Mesenchymal stem cell (in vitro differentiated cells and primary cell): Measurements from ENCODE around the gene TCF25. TPM values are rescaled to one million over a fixed set of nuclear protein-coding genes. Genes with fewer than 3 reads are reported as not detected.
"Not testable (repeated sequence)": the region's sequence is repeated elsewhere in the genome, so short reads cannot be mapped to it uniquely, and the experiment has no call there.

Experiments used
- DNase-seq: peaks from one replicate; pipeline ENCODE4 v3.0.0-alpha.2; 2013
- H2AFZ ChIP-seq: one replicate; pipeline ENCODE4 v1.6.1; 2013; ENCODE audit warnings: low read depth, mild to moderate bottlenecking, control low read depth, inconsistent platforms, low read length, moderate library complexity
- H2AK5ac ChIP-seq: 2 replicates; pipeline ENCODE4 v1.6.1; 2013; ENCODE audit warnings: low read length, moderate library complexity, mild to moderate bottlenecking, inconsistent platforms; ENCODE audit not compliant: severe bottlenecking
- H2BK120ac ChIP-seq: one replicate; pipeline ENCODE4 v1.6.1; 2013; ENCODE audit warnings: low read depth, mild to moderate bottlenecking, inconsistent platforms, low read length, moderate library complexity
- H2BK12ac ChIP-seq, 2 experiments: one replicate each; pipeline ENCODE4 v1.6.1; 2013; ENCODE audit warnings: inconsistent platforms in 2 of 2, low read length in 2 of 2, mild to moderate bottlenecking in 2 of 2, moderate library complexity in 2 of 2, control low read depth in 1 of 2
- H2BK15ac ChIP-seq: one replicate; pipeline ENCODE4 v1.6.1; 2013; ENCODE audit warnings: mild to moderate bottlenecking, low read depth, inconsistent platforms; ENCODE audit not compliant: poor library complexity, severe bottlenecking
- H2BK5ac ChIP-seq: 2 replicates; pipeline ENCODE4 v1.6.1; 2013; ENCODE audit warnings: low read depth, mild to moderate bottlenecking, low read length, control low read depth, inconsistent platforms; ENCODE audit not compliant: poor library complexity, severe bottlenecking
- H3K14ac ChIP-seq, 2 experiments: one replicate each; pipeline ENCODE4 v1.6.1; 2013; ENCODE audit warnings: inconsistent platforms in 2 of 2, low read length in 2 of 2, control low read depth in 1 of 2, mild to moderate bottlenecking in 1 of 2, moderate library complexity in 1 of 2
- H3K18ac ChIP-seq, 2 experiments: one replicate each; pipeline ENCODE4 v1.6.1; 2013; ENCODE audit warnings: inconsistent platforms in 2 of 2, low read length in 2 of 2, control low read depth in 1 of 2, low read depth in 1 of 2, mild to moderate bottlenecking in 1 of 2
- H3K23ac ChIP-seq, 2 experiments: one replicate each; pipeline ENCODE4 v1.6.1; 2013; ENCODE audit warnings: inconsistent platforms in 2 of 2, low read length in 2 of 2, mild to moderate bottlenecking in 2 of 2, moderate library complexity in 2 of 2, control low read depth in 1 of 2
- H3K27ac ChIP-seq: 2 replicates; pipeline ENCODE4 v1.5.1; 2013; ENCODE audit warnings: mild to moderate bottlenecking, moderate library complexity, low read length, control low read depth, inconsistent platforms; ENCODE audit not compliant: poor library complexity, severe bottlenecking
- H3K27me3 ChIP-seq, 2 experiments: 2 replicates each; pipeline versions ENCODE4 v1.6.1 to v1.7.0; 2013; ENCODE audit warnings: low read length in 2 of 2, mild to moderate bottlenecking in 2 of 2, moderate library complexity in 2 of 2, control low read depth in 1 of 2, inconsistent platforms in 1 of 2; ENCODE audit not compliant: control insufficient read depth in 1 of 2, insufficient read depth in 1 of 2
- H3K36me3 ChIP-seq, 2 experiments: 2 replicates each; pipeline versions ENCODE4 v1.6.1 to v1.7.0; 2013; ENCODE audit warnings: low read length in 2 of 2, control low read depth in 1 of 2, inconsistent platforms in 1 of 2, low read depth in 1 of 2, mild to moderate bottlenecking in 1 of 2; ENCODE audit not compliant: insufficient read depth in 2 of 2, control insufficient read depth in 1 of 2
- H3K4ac ChIP-seq, 2 experiments: one replicate each; pipeline ENCODE4 v1.6.1; 2013; ENCODE audit warnings: inconsistent platforms in 2 of 2, low read length in 2 of 2, mild to moderate bottlenecking in 2 of 2, moderate library complexity in 2 of 2, control low read depth in 1 of 2, low read depth in 1 of 2
- H3K4me1 ChIP-seq: 2 replicates; pipeline ENCODE4 v1.6.1; 2013; ENCODE audit warnings: low read depth, low read length, control low read depth; ENCODE audit not compliant: control insufficient read depth, insufficient read depth
- H3K4me2 ChIP-seq: 2 replicates; pipeline ENCODE4 v1.6.1; 2013; ENCODE audit warnings: low read length, mild to moderate bottlenecking, inconsistent platforms; ENCODE audit not compliant: poor library complexity, severe bottlenecking
- H3K4me3 ChIP-seq, 2 experiments: 2 replicates each; pipeline versions ENCODE4 v1.5.1 to v1.7.0; 2013; ENCODE audit warnings: low read length in 2 of 2, mild to moderate bottlenecking in 2 of 2, control low read depth in 1 of 2, low read depth in 1 of 2; ENCODE audit not compliant: insufficient read depth in 1 of 2
- H3K79me1 ChIP-seq: replicated peaks from 2 replicates; pipeline ENCODE4 v1.6.1; 2013; ENCODE audit warnings: mild to moderate bottlenecking, control low read depth, low read length, inconsistent platforms; ENCODE audit not compliant: poor library complexity, severe bottlenecking
- H3K9ac ChIP-seq: 2 replicates; pipeline ENCODE4 v1.7.0; 2013; ENCODE audit warnings: mild to moderate bottlenecking, low read length, moderate library complexity
- H3K9me3 ChIP-seq: 2 replicates; pipeline ENCODE4 v1.7.0; 2013; ENCODE audit warnings: mild to moderate bottlenecking, low read length; ENCODE audit not compliant: control insufficient read depth
- H4K8ac ChIP-seq: one replicate; pipeline ENCODE4 v1.6.1; 2013; ENCODE audit warnings: inconsistent platforms, mild to moderate bottlenecking, low read length, moderate library complexity
- H4K91ac ChIP-seq: one replicate; pipeline ENCODE4 v1.6.1; 2013; ENCODE audit warnings: mild to moderate bottlenecking, low read length, inconsistent platforms
- WGBS: methylation state at CpG from one replicate; pipeline ENCODE4 v1.1.7; 2013; ENCODE audit warnings: mixed read lengths; 5-methylcytosine and 5-hydroxymethylcytosine counted together
- polyA plus RNA-seq, 2 experiments: library from polyadenylated mRNA; stranded (reverse); fragments of 200-250 nt; gene quantifications; one replicate each; pipeline ENCODE4 v1.2.3, GENCODE V29; 2013

TCF25 gene
- 222 TPM for polyA plus RNA-seq (2013, experiment 1 of 2)
- 213 TPM for polyA plus RNA-seq (2013, experiment 2 of 2)

DNA sequence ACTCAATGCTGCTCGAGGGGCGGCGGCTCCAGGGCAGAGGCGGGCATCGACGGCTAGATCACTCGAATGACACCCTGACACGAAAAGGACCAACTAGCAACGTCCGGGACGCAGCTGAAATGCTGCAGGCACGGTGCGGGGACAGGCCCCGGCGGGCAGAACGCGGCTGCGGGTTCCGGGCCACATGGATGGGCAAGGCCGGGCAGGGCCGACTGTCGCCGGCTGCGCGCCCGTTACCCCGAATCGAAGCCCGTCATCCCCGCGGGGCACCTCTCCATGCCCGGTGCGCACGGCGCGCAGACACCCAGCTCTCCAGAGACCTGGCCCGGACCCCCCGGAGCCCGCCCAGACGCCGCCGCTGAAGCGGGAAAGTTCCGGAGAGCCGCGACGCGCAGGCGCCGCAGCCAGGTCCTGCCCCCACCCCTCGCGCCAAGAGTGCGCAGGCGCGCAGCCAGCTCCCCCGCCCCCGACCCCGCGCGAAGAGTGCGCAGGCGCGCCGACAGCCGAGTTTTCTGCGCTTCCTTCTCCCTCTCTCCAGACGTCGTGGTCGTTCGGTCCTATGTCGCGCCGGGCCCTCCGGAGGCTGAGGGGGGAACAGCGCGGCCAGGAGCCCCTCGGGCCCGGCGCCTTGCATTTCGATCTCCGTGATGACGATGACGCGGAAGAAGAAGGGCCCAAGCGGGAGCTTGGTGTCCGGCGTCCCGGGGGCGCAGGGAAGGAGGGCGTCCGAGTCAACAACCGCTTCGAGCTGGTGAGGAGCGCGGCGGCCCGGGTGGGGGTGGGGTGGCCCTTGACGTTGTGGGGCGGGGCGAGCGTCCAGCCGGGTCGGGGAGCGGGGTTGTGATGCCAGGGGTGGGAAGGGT is at the start of gene TCF25:
Gene TCF25, plus strand, starts transcription at position 484 of the 863 bp plus-strand sequence. Its CDS starts 76 bp downstream, at position 560.
- peak within 1 kb of the TSS in 1 of 2 experiments; percentile 99 for H3K14ac ChIP-seq
- WGBS = 1% methylated on average over 102 of the region's 104 CpGs

GRCh38 chr16:89823824-89824148 is 49.6 kb upstream of the TCF25 start:
- not testable (repeated sequence) for H2BK120ac ChIP-seq, H3K23ac ChIP-seq, H3K4ac ChIP-seq, H3K79me1 ChIP-seq, H3K27ac ChIP-seq, H2AK5ac ChIP-seq, H4K91ac ChIP-seq, H2AFZ ChIP-seq, H2BK5ac ChIP-seq, H4K8ac ChIP-seq, H3K9ac ChIP-seq, DNase-seq, H3K18ac ChIP-seq, H2BK15ac ChIP-seq, H3K14ac ChIP-seq, H3K4me3 ChIP-seq, H3K27me3 ChIP-seq, H3K4me2 ChIP-seq, H2BK12ac ChIP-seq, H3K9me3 ChIP-seq, H3K36me3 ChIP-seq
- peaks cover 16% of the 10 kb centered on the region for H3K4me1 ChIP-seq
- WGBS = 65% methylated on average over 4 of the region's 5 CpGs

More for the DNA sequence above, at the start of gene TCF25:
- peaks cover under 1% of the 10 kb centered on the region for H3K9me3 ChIP-seq
- DNase-seq = peak; percentile 90
- H3K79me1 ChIP-seq = peaks cover 7% of the 10 kb centered on the region
- H2AK5ac ChIP-seq = peak within 1 kb of the TSS; percentile 92
- H2AFZ ChIP-seq = peak within 1 kb of the TSS; percentile 80
- H2BK5ac ChIP-seq = peak within 1 kb of the TSS; percentile 98
- H3K23ac ChIP-seq = peak within 1 kb of the TSS; percentile 21 to 95
- peaks cover 18% of the 10 kb centered on the region for H3K4me1 ChIP-seq
- peak within 1 kb of the TSS; percentile 91 for H2BK15ac ChIP-seq
- H3K27ac ChIP-seq = peak within 1 kb of the TSS; percentile 99
- peak within 1 kb of the TSS; percentile 96 for H2BK120ac ChIP-seq
- peak within 1 kb of the TSS; percentile 95 for H3K4me2 ChIP-seq
- H3K18ac ChIP-seq = peak within 1 kb of the TSS; percentile 98 to 100
- peak within 1 kb of the TSS; percentile 81 to 90 for H3K4me3 ChIP-seq
- H2BK12ac ChIP-seq = peak within 1 kb of the TSS; percentile 56 to 90
- no peaks in the 10 kb centered on the region for H3K27me3 ChIP-seq
- H3K4ac ChIP-seq = peak within 1 kb of the TSS; percentile 93 to 99
- peak within 1 kb of the TSS; percentile 99 for H4K91ac ChIP-seq
- H3K9ac ChIP-seq = peak within 1 kb of the TSS; percentile 100
- H3K36me3 ChIP-seq = peaks cover 37 to 42% of the 10 kb centered on the region in 2 experiments
- peak within 1 kb of the TSS; percentile 99 for H4K8ac ChIP-seq

- Histone ChIP-seq H3K9ac (peak overlapping the region; percentile 85), H2AK5ac (no peak overlapping the region), H3K4me3 (no peak overlapping the region), H3K4ac (no peak overlapping the region), H3K4me2 (no peak overlapping the region), H2BK15ac (no peak overlapping the region), H3K27ac (no peak overlapping the region), H2AFZ (no peak overlapping the region), H4K91ac (no peak overlapping the region), H3K79me1 (no peaks in the 10 kb centered on the region), H4K8ac (no peak overlapping the region), H3K9me3 (no peaks in the 10 kb centered on the region), H3K4me1 (peaks cover 22% of the 10 kb centered on the region), H3K14ac (no peak overlapping the region), H2BK12ac (no peak overlapping the region), H2BK5ac (no peak overlapping the region), H3K18ac (no peak overlapping the region), H3K36me3 (peaks cover 0 to 6% of the 10 kb centered on the region in 2 experiments), H3K23ac (no peak overlapping the region), H3K27me3 (no peaks in the 10 kb centered on the region), H2BK120ac (no peak overlapping the region)
- WGBS = 84% methylated on average over 23 of the region's 26 CpGs
- peak; percentile 24 for DNase-seq
These were observed 46.6 kb upstream of the TCF25 start for GRCh38 chr16:89826531-89827382.
